Lung (tissue), 12 donors: ENCODE measurements around the gene MRNIP. TPM values are rescaled to one million over a fixed set of nuclear protein-coding genes. Genes with fewer than 3 reads are reported as not detected.

ENCODE experiments used
- ATAC-seq: fragments of 200-7000 bp; cut with Tn5 transposase; one replicate; pipeline ENCODE4 v1.9.1; 2020; ENCODE audit warnings: moderate number of reproducible peaks; ENCODE audit not compliant: insufficient read depth, low FRiP score
- DNase-seq, 3 donors: peaks; one replicate each; pipeline ENCODE4 v3.0.0-alpha.2; 2013 to 2017
- H3K27ac ChIP-seq, 2 donors: one replicate each; pipeline ENCODE4 v1.5.1; 2013; ENCODE audit warnings: mild to moderate bottlenecking in 2 of 2, moderate library complexity in 2 of 2, control low read depth in 1 of 2, inconsistent platforms in 1 of 2, low read depth in 1 of 2, low read length in 1 of 2
- H3K27me3 ChIP-seq, 3 donors: one replicate each; pipeline ENCODE4 v1.5.1; 2013; ENCODE audit warnings: low read length in 2 of 3; ENCODE audit not compliant: control insufficient read depth in 3 of 3, insufficient read depth in 3 of 3
- H3K36me3 ChIP-seq, 4 donors: one replicate each; pipeline ENCODE4 v1.5.1; 2013; ENCODE audit warnings: low read length in 4 of 4, mild to moderate bottlenecking in 1 of 4, moderate library complexity in 1 of 4; ENCODE audit not compliant: control insufficient read depth in 4 of 4, insufficient read depth in 4 of 4
- H3K4me1 ChIP-seq, 5 donors: one replicate each; pipeline ENCODE4 v1.5.1; 2013; ENCODE audit warnings: low read length in 5 of 5, mild to moderate bottlenecking in 2 of 5, moderate library complexity in 1 of 5; ENCODE audit not compliant: control insufficient read depth in 5 of 5, insufficient read depth in 5 of 5
- H3K4me3 ChIP-seq: one replicate; pipeline ENCODE4 v1.5.1; 2013; ENCODE audit warnings: mild to moderate bottlenecking, control low read depth, moderate library complexity
- H3K9ac ChIP-seq, 2 donors: one replicate each; pipeline ENCODE4 v1.5.1; 2013; ENCODE audit warnings: low read length in 2 of 2, control low read depth in 1 of 2; ENCODE audit not compliant: insufficient read depth in 1 of 2
- H3K9me3 ChIP-seq, 4 donors: one replicate each; pipeline ENCODE4 v1.5.1; 2013; ENCODE audit warnings: low read length in 3 of 4, mild to moderate bottlenecking in 1 of 4, moderate library complexity in 1 of 4; ENCODE audit not compliant: control insufficient read depth in 4 of 4, insufficient read depth in 3 of 4
- CTCF ChIP-seq: IDR thresholded peaks from 2 replicates; pipeline ENCODE4 v1.5.1; 2012; ENCODE audit warnings: mild to moderate bottlenecking; ENCODE audit errors: control extremely low read depth, extremely low read depth
- WGBS, 2 donors: extraction: QIAGEN DNeasy Blood & Tissue Kit; methylation state at CpG; one replicate each; pipeline ENCODE4 v1.1.7; 2013; 5-methylcytosine and 5-hydroxymethylcytosine counted together
- polyA plus RNA-seq, 2 donors: library from polyadenylated mRNA; stranded (reverse); fragments of 200-250 nt; gene quantifications; one replicate each; pipeline ENCODE4 v1.2.1, GENCODE V29; 2013
- total RNA-seq, 2 donors: library from RNA; depleted of rRNA in 1 of 2; stranded (reverse); fragments of >200 nt in 1 of 2; gene quantifications; one replicate each; pipeline ENCODE4 v1.2.1, GENCODE V29; 2014 to 2021
- donor health status: control.
- donor health status: control.
- donor health status: Bipolar disorder and iron deficiency.
- donor health status: healthy.
- donor health status: DM: yes; HTN: yes; CAD: no.

The MRNIP gene
- total and polyA plus RNA-seq, 4 donors: 15.4 to 51.0 (median 35.4) TPM

- Histone ChIP-seq H3K27me3 (no peaks in the 10 kb centered on the region), H3K4me3 (no peak overlapping the region), H3K36me3 (peaks cover 18 to 50% (median 30%) of the 10 kb centered on the region in 4 donors), H3K9ac (no peak overlapping the region), H3K27ac (no peak overlapping the region), H3K4me1 (peaks cover 5 to 30% (median 12%) of the 10 kb centered on the region in 5 donors), H3K9me3 (no peaks in the 10 kb centered on the region)
- no peak for ATAC-seq
- 90 to 94% methylated on average over 22 of the region's 22 CpGs for WGBS, 2 donors
- no peak for TF ChIP-seq CTCF
- no peak for DNase-seq
Measured at GRCh38 chr5:179823937-179824744, 34.5 kb downstream of the MRNIP start.

GRCh38 chr5:179822444-179822990 lies 36.1 kb downstream of the MRNIP start:
- Histone ChIP-seq H3K9ac (no peak overlapping the region), H3K36me3 (peaks cover 14 to 41% (median 24%) of the 10 kb centered on the region in 4 donors), H3K4me1 (peaks cover 5 to 38% (median 12%) of the 10 kb centered on the region in 5 donors), H3K27ac (peak overlapping the region; percentile 28 to 37), H3K9me3 (no peaks in the 10 kb centered on the region), H3K4me3 (peak overlapping the region; percentile 46), H3K27me3 (no peaks in the 10 kb centered on the region)
- ATAC-seq: no peak
- DNase-seq: no peak
- WGBS, 2 donors: 56 to 84% methylated on average over 8 of the region's 8 CpGs
- TF ChIP-seq CTCF: no peak

- no peak for TF ChIP-seq CTCF
- DNase-seq (no peak), ATAC-seq (no peak)
- no peaks in the 10 kb centered on the region for H3K9me3 ChIP-seq
- H3K27ac ChIP-seq: peak overlapping the region in 1 of 2 donors; percentile 28
- H3K4me1 ChIP-seq: peaks cover 5 to 42% (median 12%) of the 10 kb centered on the region in 5 donors
- H3K27me3 ChIP-seq: no peaks in the 10 kb centered on the region
- H3K9ac ChIP-seq: no peak overlapping the region
- 51 to 68% methylated on average over 3 of the region's 3 CpGs for WGBS, 2 donors
- peak overlapping the region; percentile 46 for H3K4me3 ChIP-seq
- peaks cover 13 to 41% (median 23%) of the 10 kb centered on the region in 4 donors for H3K36me3 ChIP-seq
Measured at GRCh38 chr5:179822059-179822432, 36.6 kb downstream of the MRNIP start.
